GM21390 (cell line): ENCODE data around the gene CD2.

Experiments used
- ATAC-seq: cut with Tn5 transposase; IDR thresholded peaks from one replicate; pipeline ENCODE4 v1.9.1; 2021; ENCODE audit not compliant: unreplicated experiment

CD2 gene

GRCh38 chr1:116726872-116727820 is 27.1 kb upstream of the CD2 start:
- ATAC-seq = no peak

- no peak for ATAC-seq
Observed at GRCh38 chr1:116731439-116731838, 22.8 kb upstream of the CD2 start.

GRCh38 chr1:116732726-116733125 is 21.5 kb upstream of the CD2 start:
- no peak for ATAC-seq

GRCh38 chr1:116733476-116734365 is 20.5 kb upstream of the CD2 start:
- no peak for ATAC-seq

GRCh38 chr1:116735246-116735645 is 19.0 kb upstream of the CD2 start:
- no peak for ATAC-seq

GRCh38 chr1:116737020-116737854 is 17.0 kb upstream of the CD2 start:
- no peak for ATAC-seq

- no peak for ATAC-seq
Observed at GRCh38 chr1:116737855-116738321, 16.3 kb upstream of the CD2 start.

- peak; percentile 63 for ATAC-seq
Observed at GRCh38 chr1:116738673-116739370, 15.4 kb upstream of the CD2 start.

GRCh38 chr1:116739371-116740012 is 14.7 kb upstream of the CD2 start:
- ATAC-seq = no peak

GRCh38 chr1:116740296-116740695 is 13.9 kb upstream of the CD2 start:
- no peak for ATAC-seq

- no peak for ATAC-seq
Observed at GRCh38 chr1:116740746-116741145, 13.5 kb upstream of the CD2 start.

- ATAC-seq = no peak
Observed at GRCh38 chr1:116741836-116742565, 12.2 kb upstream of the CD2 start.

GRCh38 chr1:116743535-116743934 is 10.7 kb upstream of the CD2 start:
- no peak for ATAC-seq

GRCh38 chr1:116748272-116748671 is 6.0 kb upstream of the CD2 start:
- ATAC-seq = no peak

- no peak for ATAC-seq
Observed at GRCh38 chr1:116751146-116751545, 3.1 kb upstream of the CD2 start.

- ATAC-seq = no peak
Observed at GRCh38 chr1:116751621-116752020, 2.6 kb upstream of the CD2 start.

GRCh38 chr1:116753312-116753711 is 918 bp upstream of the CD2 start:
- no peak for ATAC-seq

- ATAC-seq = no peak
Observed at GRCh38 chr1:116755066-116755465, 836 bp downstream of the CD2 start.

GRCh38 chr1:116755681-116756080 is 1.5 kb downstream of the CD2 start:
- ATAC-seq = no peak
